ENCODE results near the gene MTHFR. TPM values are rescaled to one million over a fixed set of nuclear protein-coding genes. Genes with fewer than 3 reads are reported as not detected.

Gene MTHFR
- total and polyA plus RNA-seq, 4 donors, result 5.5 to 29.0 (median 18.3) TPM

DNA sequence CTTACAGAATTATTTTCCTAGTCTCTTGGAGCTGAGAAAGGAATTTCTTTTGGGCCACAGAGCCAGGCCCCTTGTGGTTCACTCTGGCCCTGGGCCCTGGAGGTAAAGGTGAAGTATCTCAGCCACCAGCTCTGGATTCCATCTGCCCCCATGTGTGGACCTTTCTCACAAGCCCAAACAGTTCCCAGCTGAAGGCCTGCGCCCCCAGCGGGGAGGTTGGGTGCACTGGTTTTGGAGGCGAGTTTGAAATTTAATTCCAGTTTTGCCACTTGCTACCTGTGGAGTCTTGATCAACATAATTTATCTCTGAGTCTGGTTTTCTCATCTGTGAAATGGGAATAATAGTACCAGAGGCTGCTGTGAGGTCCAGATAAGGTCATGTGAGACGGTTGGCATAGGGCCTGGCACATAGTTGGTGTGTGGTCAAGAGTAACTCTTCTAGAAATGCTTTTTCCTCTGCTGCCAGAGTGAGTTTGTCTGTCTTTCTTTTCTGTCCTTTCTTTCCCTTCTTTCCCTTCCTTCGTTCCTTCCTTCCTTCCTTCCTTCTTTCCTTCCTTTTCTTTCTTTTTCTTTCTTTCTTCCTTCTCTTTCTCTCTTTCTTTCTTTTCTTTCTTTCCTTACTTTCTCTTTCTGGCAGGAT is 63.7 kb downstream of the MTHFR start:
- no peaks in the 10 kb centered on the region for H3K9me3 ChIP-seq (ENCODE audit: control insufficient read depth in 4 of 4, low read length in 3 of 4)
- DNase-seq (ENCODE audit: low spot score), result no peak
- 91% methylated on average over 5 of the region's 5 CpGs for WGBS
- no peak overlapping the region for H3K4me3 ChIP-seq (ENCODE audit: low read depth in 1 of 3, low read length in 3 of 3)
- H3K36me3 ChIP-seq (ENCODE audit: control insufficient read depth in 4 of 4, insufficient read depth in 3 of 4, low read depth in 1 of 4, low read length in 3 of 4), result peaks cover 0 to 9% (median 0%) of the 10 kb centered on the region in 4 donors
- TF ChIP-seq, protein P1, sequence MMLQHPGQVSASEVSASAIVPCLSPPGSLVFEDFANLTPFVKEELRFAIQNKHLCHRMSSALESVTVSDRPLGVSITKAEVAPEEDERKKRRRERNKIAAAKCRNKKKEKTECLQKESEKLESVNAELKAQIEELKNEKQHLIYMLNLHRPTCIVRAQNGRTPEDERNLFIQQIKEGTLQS (IDR thresholded peaks at IDR 0.05), result no peak
- no peak overlapping the region for H3K27ac ChIP-seq (ENCODE audit: low read depth in 1 of 2, low read length in 2 of 2)
- no peak overlapping the region for H3K9ac ChIP-seq (ENCODE audit: low read depth in 1 of 2, low read length in 2 of 2)
- peaks cover 0 to 3% (median 3%) of the 10 kb centered on the region in 4 donors for H3K4me1 ChIP-seq (ENCODE audit: control insufficient read depth in 4 of 4, insufficient read depth in 4 of 4, low read length in 3 of 4)
- H3K27me3 ChIP-seq (ENCODE audit: control insufficient read depth in 4 of 4, insufficient read depth in 4 of 4, low read length in 3 of 4), result no peaks in the 10 kb centered on the region

DNA sequence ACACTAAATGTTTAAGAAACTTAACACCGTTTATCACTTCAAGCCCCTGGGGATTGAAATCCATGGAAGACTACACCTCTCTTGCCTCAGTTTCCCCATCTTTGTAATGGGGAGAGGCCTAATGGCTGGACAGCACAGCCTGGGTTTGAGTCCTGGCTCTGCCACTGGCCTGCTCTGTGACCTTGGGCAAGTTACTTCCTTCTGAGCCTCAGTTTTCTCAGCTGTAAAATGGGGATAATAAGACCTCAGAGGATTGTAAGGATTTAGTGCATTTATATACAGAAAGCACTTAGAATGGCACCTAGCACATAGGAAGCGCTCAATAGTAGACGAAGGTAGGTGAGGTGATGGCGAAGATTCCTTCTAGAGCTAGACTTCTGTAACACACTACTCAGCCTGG is 64.3 kb downstream of the MTHFR start:
- Histone ChIP-seq H3K27ac (ENCODE audit: low read depth in 1 of 2, low read length in 2 of 2) (no peak overlapping the region), H3K36me3 (ENCODE audit: control insufficient read depth in 4 of 4, insufficient read depth in 3 of 4, low read depth in 1 of 4, low read length in 3 of 4) (peaks cover 0 to 9% (median 0%) of the 10 kb centered on the region in 4 donors), H3K4me3 (ENCODE audit: low read depth in 1 of 3, low read length in 3 of 3) (no peak overlapping the region), H3K9me3 (ENCODE audit: control insufficient read depth in 4 of 4, low read length in 3 of 4) (no peaks in the 10 kb centered on the region), H3K27me3 (ENCODE audit: control insufficient read depth in 4 of 4, insufficient read depth in 4 of 4, low read length in 3 of 4) (no peaks in the 10 kb centered on the region), H3K9ac (ENCODE audit: low read depth in 1 of 2, low read length in 2 of 2) (no peak overlapping the region), H3K4me1 (ENCODE audit: control insufficient read depth in 4 of 4, insufficient read depth in 4 of 4, low read length in 3 of 4) (peaks cover 1 to 8% (median 7%) of the 10 kb centered on the region in 4 donors)
- no peak for DNase-seq (ENCODE audit: low spot score)
- no peak for TF ChIP-seq RXRA (IDR thresholded peaks at IDR 0.05)
- TF ChIP-seq, protein P2, sequence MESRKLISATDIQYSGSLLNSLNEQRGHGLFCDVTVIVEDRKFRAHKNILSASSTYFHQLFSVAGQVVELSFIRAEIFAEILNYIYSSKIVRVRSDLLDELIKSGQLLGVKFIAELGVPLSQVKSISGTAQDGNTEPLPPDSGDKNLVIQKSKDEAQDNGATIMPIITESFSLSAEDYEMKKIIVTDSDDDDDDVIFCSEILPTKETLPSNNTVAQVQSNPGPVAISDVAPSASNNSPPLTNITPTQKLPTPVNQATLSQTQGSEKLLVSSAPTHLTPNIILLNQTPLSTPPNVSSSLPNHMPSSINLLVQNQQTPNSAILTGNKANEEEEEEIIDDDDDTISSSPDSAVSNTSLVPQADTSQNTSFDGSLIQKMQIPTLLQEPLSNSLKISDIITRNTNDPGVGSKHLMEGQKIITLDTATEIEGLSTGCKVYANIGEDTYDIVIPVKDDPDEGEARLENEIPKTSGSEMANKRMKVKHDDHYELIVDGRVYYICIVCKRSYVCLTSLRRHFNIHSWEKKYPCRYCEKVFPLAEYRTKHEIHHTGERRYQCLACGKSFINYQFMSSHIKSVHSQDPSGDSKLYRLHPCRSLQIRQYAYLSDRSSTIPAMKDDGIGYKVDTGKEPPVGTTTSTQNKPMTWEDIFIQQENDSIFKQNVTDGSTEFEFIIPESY (IDR thresholded peaks at IDR 0.05), result no peak
- TF ChIP-seq, protein P3, sequence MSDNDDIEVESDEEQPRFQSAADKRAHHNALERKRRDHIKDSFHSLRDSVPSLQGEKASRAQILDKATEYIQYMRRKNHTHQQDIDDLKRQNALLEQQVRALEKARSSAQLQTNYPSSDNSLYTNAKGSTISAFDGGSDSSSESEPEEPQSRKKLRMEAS (IDR thresholded peaks at IDR 0.05), result no peak
- no peak for TF ChIP-seq GABPA (IDR thresholded peaks at IDR 0.05 in 1 of 2, conservative IDR thresholded peaks at IDR 0.05 in 1 of 2)
- no peak for TF ChIP-seq TAF1 (conservative IDR thresholded peaks at IDR 0.05)
- TF ChIP-seq, protein P4, sequence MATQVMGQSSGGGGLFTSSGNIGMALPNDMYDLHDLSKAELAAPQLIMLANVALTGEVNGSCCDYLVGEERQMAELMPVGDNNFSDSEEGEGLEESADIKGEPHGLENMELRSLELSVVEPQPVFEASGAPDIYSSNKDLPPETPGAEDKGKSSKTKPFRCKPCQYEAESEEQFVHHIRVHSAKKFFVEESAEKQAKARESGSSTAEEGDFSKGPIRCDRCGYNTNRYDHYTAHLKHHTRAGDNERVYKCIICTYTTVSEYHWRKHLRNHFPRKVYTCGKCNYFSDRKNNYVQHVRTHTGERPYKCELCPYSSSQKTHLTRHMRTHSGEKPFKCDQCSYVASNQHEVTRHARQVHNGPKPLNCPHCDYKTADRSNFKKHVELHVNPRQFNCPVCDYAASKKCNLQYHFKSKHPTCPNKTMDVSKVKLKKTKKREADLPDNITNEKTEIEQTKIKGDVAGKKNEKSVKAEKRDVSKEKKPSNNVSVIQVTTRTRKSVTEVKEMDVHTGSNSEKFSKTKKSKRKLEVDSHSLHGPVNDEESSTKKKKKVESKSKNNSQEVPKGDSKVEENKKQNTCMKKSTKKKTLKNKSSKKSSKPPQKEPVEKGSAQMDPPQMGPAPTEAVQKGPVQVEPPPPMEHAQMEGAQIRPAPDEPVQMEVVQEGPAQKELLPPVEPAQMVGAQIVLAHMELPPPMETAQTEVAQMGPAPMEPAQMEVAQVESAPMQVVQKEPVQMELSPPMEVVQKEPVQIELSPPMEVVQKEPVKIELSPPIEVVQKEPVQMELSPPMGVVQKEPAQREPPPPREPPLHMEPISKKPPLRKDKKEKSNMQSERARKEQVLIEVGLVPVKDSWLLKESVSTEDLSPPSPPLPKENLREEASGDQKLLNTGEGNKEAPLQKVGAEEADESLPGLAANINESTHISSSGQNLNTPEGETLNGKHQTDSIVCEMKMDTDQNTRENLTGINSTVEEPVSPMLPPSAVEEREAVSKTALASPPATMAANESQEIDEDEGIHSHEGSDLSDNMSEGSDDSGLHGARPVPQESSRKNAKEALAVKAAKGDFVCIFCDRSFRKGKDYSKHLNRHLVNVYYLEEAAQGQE (IDR thresholded peaks at IDR 0.05), result no peak
- no peak for TF ChIP-seq YY1 (IDR thresholded peaks at IDR 0.05)
- WGBS, result 94% methylated on average over 4 of the region's 4 CpGs

Measured in liver (tissue), 9 donors.